Measurements from ENCODE around the gene BATF2.
"Not testable (repeated sequence)": the region's sequence is repeated elsewhere in the genome, so short reads cannot be mapped to it uniquely, and the experiment has no call there.

GRCh38 chr11:65023502-65023901, 26.7 kb upstream of the BATF2 start:
- not testable (repeated sequence) for TF ChIP-seq CTCF, POLR2A (IDR thresholded peaks at IDR 0.05)

Measured in Peyer's patch (tissue), 4 donors.